Liver (tissue), 9 donors: Measurements from ENCODE around the gene CRYGA. TPM values are rescaled to one million over a fixed set of nuclear protein-coding genes. Genes with fewer than 3 reads are reported as not detected.

Experiments used
- DNase-seq: peaks from one replicate; pipeline ENCODE4 v3.0.0-alpha.2; 2017; ENCODE audit warnings: low spot score
- H3K27ac ChIP-seq, 2 donors: one replicate each; pipeline ENCODE4 v1.7.0; 2013; ENCODE audit warnings: inconsistent platforms in 2 of 2, low read length in 2 of 2, control low read depth in 1 of 2, low read depth in 1 of 2, mild to moderate bottlenecking in 1 of 2
- H3K27me3 ChIP-seq, 4 donors: one replicate each; pipeline versions ENCODE4 v1.6.1 to v1.7.0; 2013; ENCODE audit warnings: low read length in 3 of 4, inconsistent platforms in 1 of 4, mild to moderate bottlenecking in 1 of 4, moderate library complexity in 1 of 4; ENCODE audit not compliant: control insufficient read depth in 4 of 4, insufficient read depth in 4 of 4
- H3K36me3 ChIP-seq, 4 donors: one replicate each; pipeline versions ENCODE4 v1.6.1 to v1.7.0; 2013; ENCODE audit warnings: low read length in 3 of 4, mild to moderate bottlenecking in 3 of 4, low read depth in 1 of 4, moderate library complexity in 1 of 4; ENCODE audit not compliant: control insufficient read depth in 4 of 4, insufficient read depth in 3 of 4
- H3K4me1 ChIP-seq, 4 donors: one replicate each; pipeline versions ENCODE4 v1.6.1 to v1.7.0; 2013; ENCODE audit warnings: low read length in 3 of 4, mild to moderate bottlenecking in 3 of 4, moderate library complexity in 1 of 4; ENCODE audit not compliant: control insufficient read depth in 4 of 4, insufficient read depth in 4 of 4
- H3K4me3 ChIP-seq, 3 donors: one replicate each; pipeline versions ENCODE4 v1.6.1 to v1.7.0; 2013; ENCODE audit warnings: low read length in 3 of 3, control low read depth in 1 of 3, low read depth in 1 of 3, mild to moderate bottlenecking in 1 of 3
- H3K9ac ChIP-seq, 2 donors: one replicate each; pipeline ENCODE4 v1.7.0; 2013; ENCODE audit warnings: low read length in 2 of 2, mild to moderate bottlenecking in 2 of 2, moderate library complexity in 2 of 2, control low read depth in 1 of 2, low read depth in 1 of 2
- H3K9me3 ChIP-seq, 4 donors: one replicate each; pipeline versions ENCODE4 v1.6.1 to v1.7.0; 2013; ENCODE audit warnings: low read length in 3 of 4; ENCODE audit not compliant: control insufficient read depth in 4 of 4
- ATF3 ChIP-seq: IDR thresholded peaks from 2 replicates; pipeline ENCODE4 v1.6.1; 2016; ENCODE audit warnings: antibody characterized with exemption
- CTCF ChIP-seq: fragments of 150-350 bp; IDR thresholded peaks from 2 replicates; pipeline ENCODE4 v1.5.1; 2017; ENCODE audit warnings: improper control_type of control experiment, low read depth, low read length; ENCODE audit not compliant: missing input control
- EGR1 ChIP-seq, 2 donors: IDR thresholded peaks; 2 replicates each; pipeline ENCODE4 v1.6.1; 2016 to 2018; ENCODE audit warnings: antibody characterized with exemption in 2 of 2, low read depth in 2 of 2
- FOXA2 ChIP-seq: IDR thresholded peaks from 2 replicates; pipeline ENCODE4 v1.6.1; 2016; ENCODE audit warnings: antibody characterized with exemption
- GABPA ChIP-seq, 2 donors: IDR thresholded peaks in 1 of 2; conservative IDR thresholded peaks in 1 of 2; 2 replicates each; pipeline ENCODE4 v1.6.1; 2016; ENCODE audit warnings: antibody characterized with exemption in 2 of 2, mild to moderate bottlenecking in 1 of 2, moderate library complexity in 1 of 2
- HNF4G ChIP-seq: IDR thresholded peaks from 2 replicates; pipeline ENCODE4 v1.6.1; 2016; ENCODE audit warnings: antibody characterized with exemption
- JUND ChIP-seq, 2 donors: IDR thresholded peaks; 2 replicates each; pipeline ENCODE4 v1.6.1; 2016; ENCODE audit warnings: antibody characterized with exemption in 2 of 2
- MAX ChIP-seq: IDR thresholded peaks from 2 replicates; pipeline ENCODE4 v1.6.1; 2016; ENCODE audit warnings: antibody characterized with exemption
- NR2F2 ChIP-seq: IDR thresholded peaks from 2 replicates; pipeline ENCODE4 v1.6.1; 2016; ENCODE audit warnings: antibody characterized with exemption
- RAD21 ChIP-seq, 2 donors: IDR thresholded peaks; 2 replicates each; pipeline ENCODE4 v1.6.1; 2016; ENCODE audit warnings: antibody characterized with exemption in 2 of 2, mild to moderate bottlenecking in 2 of 2
- REST ChIP-seq: IDR thresholded peaks from 2 replicates; pipeline ENCODE4 v1.6.1; 2016; ENCODE audit warnings: antibody characterized with exemption, mild to moderate bottlenecking
- RXRA ChIP-seq, 2 donors: IDR thresholded peaks; 2 replicates each; pipeline ENCODE4 v1.6.1; 2017 to 2018; ENCODE audit warnings: antibody characterized with exemption in 2 of 2, mild to moderate bottlenecking in 1 of 2
- SP1 ChIP-seq: IDR thresholded peaks from 2 replicates; pipeline ENCODE4 v1.6.1; 2018; ENCODE audit warnings: antibody characterized with exemption, mild to moderate bottlenecking
- YY1 ChIP-seq: IDR thresholded peaks from 2 replicates; pipeline ENCODE4 v1.6.1; 2016; ENCODE audit warnings: antibody characterized with exemption, mild to moderate bottlenecking
- ZBTB33 ChIP-seq: IDR thresholded peaks from 2 replicates; pipeline ENCODE4 v1.6.1; 2016; ENCODE audit warnings: antibody characterized with exemption
- WGBS: extraction: QIAGEN DNeasy Blood & Tissue Kit; methylation state at CpG from one replicate; pipeline ENCODE4 v1.1.7; 2013; 5-methylcytosine and 5-hydroxymethylcytosine counted together
- polyA plus RNA-seq, 2 donors: library from polyadenylated mRNA; stranded (reverse) in 1 of 2; unstranded in 1 of 2; fragments of 200-250 nt in 1 of 2; fragments of >200 nt in 1 of 2; fragmentation: Nextera tagmentation in 1 of 2; extraction: Ambion mirVana in 1 of 2; gene quantifications; one replicate each; pipeline versions ENCODE4 v1.2.1 to v1.2.3, GENCODE V29; 2013 to 2015
- total RNA-seq, 2 donors: library from RNA; depleted of rRNA; stranded (reverse); fragments of >200 nt; gene quantifications; one replicate each; pipeline ENCODE4 v1.2.3, GENCODE V29; 2014
- donor health status: healthy.
- donor health status: healthy.
- donor health status: healthy.
- donor health status: healthy.
- donor health status: healthy.

Gene CRYGA
- total and polyA plus RNA-seq, 4 donors, result not detected

- Histone ChIP-seq H3K9ac (no peak overlapping the region), H3K27me3 (no peaks in the 10 kb centered on the region), H3K27ac (no peak overlapping the region), H3K4me3 (no peak overlapping the region), H3K36me3 (no peaks in the 10 kb centered on the region), H3K9me3 (no peaks in the 10 kb centered on the region), H3K4me1 (peaks cover 1 to 16% (median 11%) of the 10 kb centered on the region in 4 donors)
- TF ChIP-seq ATF3 (no peak), RAD21 (IDR thresholded peaks at IDR 0.05) (no peak), RXRA (IDR thresholded peaks at IDR 0.05) (no peak), YY1 (no peak)
- WGBS, result 63% methylated on average over 4 of the region's 4 CpGs
- no peak for DNase-seq
These were observed 15.7 kb upstream of the CRYGA start for GRCh38 chr2:208179028-208179609.

GRCh38 chr2:208175840-208176153 is 12.4 kb upstream of the CRYGA start:
- 47% methylated on average over 6 of the region's 6 CpGs for WGBS
- Histone ChIP-seq H3K27me3 (no peaks in the 10 kb centered on the region), H3K27ac (peak overlapping the region in 1 of 2 donors; percentile 41), H3K9ac (no peak overlapping the region), H3K4me1 (peaks cover 1 to 8% (median 4%) of the 10 kb centered on the region in 4 donors), H3K4me3 (no peak overlapping the region), H3K9me3 (no peaks in the 10 kb centered on the region), H3K36me3 (no peaks in the 10 kb centered on the region)
- TF ChIP-seq MAX (no peak), ZBTB33 (no peak), SP1 (no peak), ATF3 (no peak), GABPA (IDR thresholded peaks at IDR 0.05 in 1 of 2, conservative IDR thresholded peaks at IDR 0.05 in 1 of 2) (no peak), EGR1 (IDR thresholded peaks at IDR 0.05; ENCODE audit: low read depth in 2 of 2) (no peak), CTCF (no peak), JUND (IDR thresholded peaks at IDR 0.05) (no peak), HNF4G (no peak), REST (no peak), RAD21 (IDR thresholded peaks at IDR 0.05) (no peak), FOXA2 (no peak), NR2F2 (no peak)
- DNase-seq, result no peak
